HL-60 (cell line): ENCODE data around the gene LHFPL6.

Experiments
- DNase-seq, 2 experiments: peaks; one replicate each; pipeline ENCODE4 v3.0.0-alpha.2; 2010 to 2020; ENCODE audit warnings: low read depth in 1 of 2, low spot score in 1 of 2
- H3K27ac ChIP-seq: fragments of 250-450 bp; sonication (Bioruptor Pico); replicated peaks from 2 replicates; pipeline ENCODE4 v1.5.1; 2020; ENCODE audit warnings: mild to moderate bottlenecking, moderate library complexity
- H3K27me3 ChIP-seq: fragments of 250-450 bp; sonication (Bioruptor Pico); 2 replicates; pipeline ENCODE4 v1.5.1; 2021; ENCODE audit warnings: mild to moderate bottlenecking, moderate library complexity; ENCODE audit not compliant: insufficient read depth, poor library complexity, severe bottlenecking
- H3K4me3 ChIP-seq: replicated peaks from 2 replicates; pipeline ENCODE4 v1.5.1; 2011; ENCODE audit warnings: mild to moderate bottlenecking, control low read depth, low read length; ENCODE audit not compliant: insufficient read depth
- GABPA ChIP-seq: IDR thresholded peaks from 2 replicates; pipeline ENCODE4 v1.6.1; 2012; ENCODE audit warnings: low read depth
- POLR2AphosphoS5 ChIP-seq: IDR thresholded peaks from 2 replicates; pipeline ENCODE4 v1.6.1; 2012; ENCODE audit warnings: low read depth
- SPI1 ChIP-seq: IDR thresholded peaks from 2 replicates; pipeline ENCODE4 v1.6.1; 2012; ENCODE audit warnings: low read depth, mild to moderate bottlenecking, borderline replicate concordance
- TF ChIP-seq, protein P1 (sequence below): IDR thresholded peaks from 2 replicates; pipeline ENCODE4 v1.6.1; 2012; ENCODE audit warnings: low read depth; ENCODE audit not compliant: insufficient replicate concordance
- TF ChIP-seq, protein P2 (sequence below): IDR thresholded peaks from one replicate; pipeline ENCODE4 v1.5.1; 2011; ENCODE audit warnings: low read length, control low read depth, inconsistent platforms; ENCODE audit not compliant: insufficient read depth

The LHFPL6 gene

DNA sequence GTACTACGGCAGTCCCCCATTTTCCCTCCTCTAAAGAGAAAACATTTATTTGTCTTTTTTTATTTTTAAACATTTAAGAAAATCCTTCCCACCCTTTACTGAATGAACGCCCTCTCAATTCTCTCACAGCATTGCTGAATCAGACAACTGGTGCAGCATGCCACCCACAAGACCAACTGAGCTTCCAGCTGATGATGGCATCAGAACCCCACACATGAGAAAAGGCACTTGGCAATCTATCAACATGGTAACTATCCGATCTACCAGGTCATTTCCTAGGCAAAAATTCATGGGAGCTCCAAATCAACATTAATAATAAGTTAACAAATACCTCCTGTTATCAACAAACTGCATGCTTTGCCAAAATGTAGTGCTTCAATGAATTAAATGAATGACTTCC, 43.1 kb downstream of the LHFPL6 start:
- Histone ChIP-seq H3K4me3 (no peak overlapping the region), H3K27me3 (no peaks in the 10 kb centered on the region), H3K27ac (no peak overlapping the region)
- no peak for DNase-seq
- TF ChIP-seq SPI1 = no peak
- TF ChIP-seq, protein P1, sequence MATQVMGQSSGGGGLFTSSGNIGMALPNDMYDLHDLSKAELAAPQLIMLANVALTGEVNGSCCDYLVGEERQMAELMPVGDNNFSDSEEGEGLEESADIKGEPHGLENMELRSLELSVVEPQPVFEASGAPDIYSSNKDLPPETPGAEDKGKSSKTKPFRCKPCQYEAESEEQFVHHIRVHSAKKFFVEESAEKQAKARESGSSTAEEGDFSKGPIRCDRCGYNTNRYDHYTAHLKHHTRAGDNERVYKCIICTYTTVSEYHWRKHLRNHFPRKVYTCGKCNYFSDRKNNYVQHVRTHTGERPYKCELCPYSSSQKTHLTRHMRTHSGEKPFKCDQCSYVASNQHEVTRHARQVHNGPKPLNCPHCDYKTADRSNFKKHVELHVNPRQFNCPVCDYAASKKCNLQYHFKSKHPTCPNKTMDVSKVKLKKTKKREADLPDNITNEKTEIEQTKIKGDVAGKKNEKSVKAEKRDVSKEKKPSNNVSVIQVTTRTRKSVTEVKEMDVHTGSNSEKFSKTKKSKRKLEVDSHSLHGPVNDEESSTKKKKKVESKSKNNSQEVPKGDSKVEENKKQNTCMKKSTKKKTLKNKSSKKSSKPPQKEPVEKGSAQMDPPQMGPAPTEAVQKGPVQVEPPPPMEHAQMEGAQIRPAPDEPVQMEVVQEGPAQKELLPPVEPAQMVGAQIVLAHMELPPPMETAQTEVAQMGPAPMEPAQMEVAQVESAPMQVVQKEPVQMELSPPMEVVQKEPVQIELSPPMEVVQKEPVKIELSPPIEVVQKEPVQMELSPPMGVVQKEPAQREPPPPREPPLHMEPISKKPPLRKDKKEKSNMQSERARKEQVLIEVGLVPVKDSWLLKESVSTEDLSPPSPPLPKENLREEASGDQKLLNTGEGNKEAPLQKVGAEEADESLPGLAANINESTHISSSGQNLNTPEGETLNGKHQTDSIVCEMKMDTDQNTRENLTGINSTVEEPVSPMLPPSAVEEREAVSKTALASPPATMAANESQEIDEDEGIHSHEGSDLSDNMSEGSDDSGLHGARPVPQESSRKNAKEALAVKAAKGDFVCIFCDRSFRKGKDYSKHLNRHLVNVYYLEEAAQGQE = no peak
- TF ChIP-seq, protein P2, sequence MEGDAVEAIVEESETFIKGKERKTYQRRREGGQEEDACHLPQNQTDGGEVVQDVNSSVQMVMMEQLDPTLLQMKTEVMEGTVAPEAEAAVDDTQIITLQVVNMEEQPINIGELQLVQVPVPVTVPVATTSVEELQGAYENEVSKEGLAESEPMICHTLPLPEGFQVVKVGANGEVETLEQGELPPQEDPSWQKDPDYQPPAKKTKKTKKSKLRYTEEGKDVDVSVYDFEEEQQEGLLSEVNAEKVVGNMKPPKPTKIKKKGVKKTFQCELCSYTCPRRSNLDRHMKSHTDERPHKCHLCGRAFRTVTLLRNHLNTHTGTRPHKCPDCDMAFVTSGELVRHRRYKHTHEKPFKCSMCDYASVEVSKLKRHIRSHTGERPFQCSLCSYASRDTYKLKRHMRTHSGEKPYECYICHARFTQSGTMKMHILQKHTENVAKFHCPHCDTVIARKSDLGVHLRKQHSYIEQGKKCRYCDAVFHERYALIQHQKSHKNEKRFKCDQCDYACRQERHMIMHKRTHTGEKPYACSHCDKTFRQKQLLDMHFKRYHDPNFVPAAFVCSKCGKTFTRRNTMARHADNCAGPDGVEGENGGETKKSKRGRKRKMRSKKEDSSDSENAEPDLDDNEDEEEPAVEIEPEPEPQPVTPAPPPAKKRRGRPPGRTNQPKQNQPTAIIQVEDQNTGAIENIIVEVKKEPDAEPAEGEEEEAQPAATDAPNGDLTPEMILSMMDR = no peak
- no peak for TF ChIP-seq POLR2AphosphoS5
- no peak for TF ChIP-seq GABPA

DNA sequence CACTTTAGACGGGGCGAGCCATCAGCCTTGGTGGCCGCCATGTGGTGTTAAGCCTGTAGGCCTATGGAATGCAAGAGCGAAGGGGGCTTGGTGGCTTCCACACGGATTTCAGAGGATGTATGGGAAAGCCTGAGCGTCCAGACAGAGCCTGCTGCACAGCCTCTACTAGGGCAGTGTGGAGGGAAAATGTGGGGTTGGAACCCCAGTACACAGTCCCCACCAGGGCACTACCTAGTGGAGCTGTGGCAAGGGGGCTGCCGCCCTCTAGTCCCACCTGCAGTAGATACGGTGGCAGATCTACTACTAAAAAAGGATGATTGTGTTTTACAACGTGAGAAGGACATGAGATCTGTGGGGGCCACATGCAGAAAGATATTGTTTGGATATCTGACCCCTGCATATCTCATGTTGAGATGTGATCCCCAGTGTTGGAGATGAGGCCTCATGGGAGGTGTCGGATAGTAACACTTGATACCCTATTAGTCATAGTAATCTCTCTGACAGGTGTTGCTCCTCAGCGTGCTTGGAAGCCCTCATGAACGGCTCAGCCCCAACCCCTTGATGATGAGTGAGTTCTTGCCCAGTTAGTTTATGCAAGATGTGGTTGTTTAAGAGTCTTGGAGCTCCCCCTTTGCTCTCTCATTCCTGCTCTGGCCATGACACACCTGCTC, 45.6 kb downstream of the LHFPL6 start:
- H3K4me3 ChIP-seq = no peak overlapping the region
- no peaks in the 10 kb centered on the region for H3K27me3 ChIP-seq
- no peak overlapping the region for H3K27ac ChIP-seq
- DNase-seq = no peak
- TF ChIP-seq GABPA (no peak), SPI1 (no peak), POLR2AphosphoS5 (no peak)
- TF ChIP-seq, protein P1 = no peak
- TF ChIP-seq, protein P2 = no peak

DNA sequence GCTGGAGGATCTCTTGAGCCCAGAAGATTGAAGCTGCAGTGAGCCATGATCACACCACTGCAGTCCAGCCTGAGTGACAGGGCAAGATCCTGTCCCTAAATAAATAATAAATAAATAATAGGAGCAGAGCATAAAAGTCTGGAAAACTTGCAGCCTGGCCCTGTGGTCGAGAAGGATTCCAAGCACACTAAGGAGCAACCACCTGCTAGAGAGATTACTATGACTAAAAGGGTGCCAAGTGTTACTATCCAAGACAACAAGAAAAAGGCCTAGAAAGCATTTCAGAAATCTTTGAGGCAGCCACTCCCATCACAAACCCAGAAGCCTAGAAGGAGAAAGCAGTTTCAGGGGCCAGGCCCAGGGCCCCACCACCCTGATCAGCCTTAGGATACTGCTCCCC, 46.1 kb downstream of the LHFPL6 start:
- H3K27ac ChIP-seq = no peak overlapping the region
- H3K4me3 ChIP-seq = no peak overlapping the region
- DNase-seq = no peak
- H3K27me3 ChIP-seq = no peaks in the 10 kb centered on the region
- TF ChIP-seq, protein P1 = no peak
- TF ChIP-seq GABPA (no peak), SPI1 (no peak), POLR2AphosphoS5 (no peak)
- TF ChIP-seq, protein P2 = no peak
